ENCODE results near the gene NTPCR.

DNA sequence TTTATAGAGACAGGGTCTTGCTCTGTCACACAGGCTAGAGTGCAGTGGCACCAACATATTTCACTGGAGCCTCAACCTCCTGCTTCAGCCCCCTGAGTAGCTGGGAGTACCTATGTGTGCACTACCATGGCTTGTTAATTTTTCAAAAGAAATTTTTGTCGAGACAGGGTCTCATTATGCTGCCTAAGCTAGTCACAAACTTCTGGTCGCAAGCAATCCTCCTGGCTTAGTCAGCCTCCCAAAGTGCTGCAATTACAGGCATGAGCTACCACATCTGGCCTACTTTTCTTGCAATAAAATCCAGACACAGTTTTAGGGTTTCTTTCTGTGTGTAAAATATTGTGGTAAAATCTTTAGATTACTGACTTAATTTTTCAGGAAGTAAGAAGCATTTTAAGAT is 27.9 kb upstream of the NTPCR start:
- TF ChIP-seq, protein P1, sequence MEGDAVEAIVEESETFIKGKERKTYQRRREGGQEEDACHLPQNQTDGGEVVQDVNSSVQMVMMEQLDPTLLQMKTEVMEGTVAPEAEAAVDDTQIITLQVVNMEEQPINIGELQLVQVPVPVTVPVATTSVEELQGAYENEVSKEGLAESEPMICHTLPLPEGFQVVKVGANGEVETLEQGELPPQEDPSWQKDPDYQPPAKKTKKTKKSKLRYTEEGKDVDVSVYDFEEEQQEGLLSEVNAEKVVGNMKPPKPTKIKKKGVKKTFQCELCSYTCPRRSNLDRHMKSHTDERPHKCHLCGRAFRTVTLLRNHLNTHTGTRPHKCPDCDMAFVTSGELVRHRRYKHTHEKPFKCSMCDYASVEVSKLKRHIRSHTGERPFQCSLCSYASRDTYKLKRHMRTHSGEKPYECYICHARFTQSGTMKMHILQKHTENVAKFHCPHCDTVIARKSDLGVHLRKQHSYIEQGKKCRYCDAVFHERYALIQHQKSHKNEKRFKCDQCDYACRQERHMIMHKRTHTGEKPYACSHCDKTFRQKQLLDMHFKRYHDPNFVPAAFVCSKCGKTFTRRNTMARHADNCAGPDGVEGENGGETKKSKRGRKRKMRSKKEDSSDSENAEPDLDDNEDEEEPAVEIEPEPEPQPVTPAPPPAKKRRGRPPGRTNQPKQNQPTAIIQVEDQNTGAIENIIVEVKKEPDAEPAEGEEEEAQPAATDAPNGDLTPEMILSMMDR (IDR thresholded peaks at IDR 0.05): no peak
- no peak for TF ChIP-seq POLR2AphosphoS5 (IDR thresholded peaks at IDR 0.05; ENCODE audit: low read depth, low read length)
- TF ChIP-seq, protein P2, sequence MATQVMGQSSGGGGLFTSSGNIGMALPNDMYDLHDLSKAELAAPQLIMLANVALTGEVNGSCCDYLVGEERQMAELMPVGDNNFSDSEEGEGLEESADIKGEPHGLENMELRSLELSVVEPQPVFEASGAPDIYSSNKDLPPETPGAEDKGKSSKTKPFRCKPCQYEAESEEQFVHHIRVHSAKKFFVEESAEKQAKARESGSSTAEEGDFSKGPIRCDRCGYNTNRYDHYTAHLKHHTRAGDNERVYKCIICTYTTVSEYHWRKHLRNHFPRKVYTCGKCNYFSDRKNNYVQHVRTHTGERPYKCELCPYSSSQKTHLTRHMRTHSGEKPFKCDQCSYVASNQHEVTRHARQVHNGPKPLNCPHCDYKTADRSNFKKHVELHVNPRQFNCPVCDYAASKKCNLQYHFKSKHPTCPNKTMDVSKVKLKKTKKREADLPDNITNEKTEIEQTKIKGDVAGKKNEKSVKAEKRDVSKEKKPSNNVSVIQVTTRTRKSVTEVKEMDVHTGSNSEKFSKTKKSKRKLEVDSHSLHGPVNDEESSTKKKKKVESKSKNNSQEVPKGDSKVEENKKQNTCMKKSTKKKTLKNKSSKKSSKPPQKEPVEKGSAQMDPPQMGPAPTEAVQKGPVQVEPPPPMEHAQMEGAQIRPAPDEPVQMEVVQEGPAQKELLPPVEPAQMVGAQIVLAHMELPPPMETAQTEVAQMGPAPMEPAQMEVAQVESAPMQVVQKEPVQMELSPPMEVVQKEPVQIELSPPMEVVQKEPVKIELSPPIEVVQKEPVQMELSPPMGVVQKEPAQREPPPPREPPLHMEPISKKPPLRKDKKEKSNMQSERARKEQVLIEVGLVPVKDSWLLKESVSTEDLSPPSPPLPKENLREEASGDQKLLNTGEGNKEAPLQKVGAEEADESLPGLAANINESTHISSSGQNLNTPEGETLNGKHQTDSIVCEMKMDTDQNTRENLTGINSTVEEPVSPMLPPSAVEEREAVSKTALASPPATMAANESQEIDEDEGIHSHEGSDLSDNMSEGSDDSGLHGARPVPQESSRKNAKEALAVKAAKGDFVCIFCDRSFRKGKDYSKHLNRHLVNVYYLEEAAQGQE (IDR thresholded peaks at IDR 0.05; ENCODE audit: insufficient read depth in 1 of 2, low read depth in 2 of 2, low read length in 1 of 2): no peak

All from Panc1 (cell line).